HEK293 (cell line): ENCODE data around the gene ETV3.

Source experiments
- KLF17 ChIP-seq: fragments of 450-650 bp; formaldehyde crosslinking; IDR thresholded peaks from 2 replicates; pipeline ENCODE4 v1.5.1; 2016; ENCODE audit warnings: missing biosample characterization, missing genetic modification characterization
- OVOL3 ChIP-seq: fragments of 450-650 bp; formaldehyde crosslinking; IDR thresholded peaks from 2 replicates; pipeline ENCODE4 v1.5.1; 2016; ENCODE audit warnings: missing biosample characterization, missing genetic modification characterization
- REPIN1 ChIP-seq: fragments of 450-650 bp; formaldehyde crosslinking; IDR thresholded peaks from 2 replicates; pipeline ENCODE4 v1.5.1; 2017; ENCODE audit warnings: missing biosample characterization, missing genetic modification characterization, low read depth
- ZBTB44 ChIP-seq: fragments of 450-650 bp; IDR thresholded peaks from 2 replicates; pipeline ENCODE4 v1.5.1; 2018; ENCODE audit warnings: missing biosample characterization, mild to moderate bottlenecking, missing genetic modification characterization
- ZNF10 ChIP-seq: fragments of 450-650 bp; formaldehyde crosslinking; IDR thresholded peaks from 2 replicates; pipeline ENCODE4 v1.5.1; 2017; ENCODE audit warnings: missing biosample characterization, missing genetic modification characterization
- ZNF670 ChIP-seq: fragments of 450-650 bp; formaldehyde crosslinking; IDR thresholded peaks from 2 replicates; pipeline ENCODE4 v1.5.1; 2016; ENCODE audit warnings: missing biosample characterization, missing genetic modification characterization, low read depth
- TF ChIP-seq, protein P1 (sequence below): fragments of 450-650 bp; formaldehyde crosslinking; conservative IDR thresholded peaks from 2 replicates; pipeline ENCODE4 v1.5.1; 2016; ENCODE audit warnings: low read depth, missing biosample characterization, missing genetic modification characterization
- TF ChIP-seq, protein P2 (sequence below): fragments of 450-650 bp; formaldehyde crosslinking; IDR thresholded peaks from 2 replicates; pipeline ENCODE4 v1.5.1; 2016; ENCODE audit warnings: missing biosample characterization, missing genetic modification characterization
- TF ChIP-seq, protein P3 (sequence below): fragments of 450-650 bp; formaldehyde crosslinking; IDR thresholded peaks from 2 replicates; pipeline ENCODE4 v1.5.1; 2016; ENCODE audit warnings: missing biosample characterization, missing genetic modification characterization

DNA sequence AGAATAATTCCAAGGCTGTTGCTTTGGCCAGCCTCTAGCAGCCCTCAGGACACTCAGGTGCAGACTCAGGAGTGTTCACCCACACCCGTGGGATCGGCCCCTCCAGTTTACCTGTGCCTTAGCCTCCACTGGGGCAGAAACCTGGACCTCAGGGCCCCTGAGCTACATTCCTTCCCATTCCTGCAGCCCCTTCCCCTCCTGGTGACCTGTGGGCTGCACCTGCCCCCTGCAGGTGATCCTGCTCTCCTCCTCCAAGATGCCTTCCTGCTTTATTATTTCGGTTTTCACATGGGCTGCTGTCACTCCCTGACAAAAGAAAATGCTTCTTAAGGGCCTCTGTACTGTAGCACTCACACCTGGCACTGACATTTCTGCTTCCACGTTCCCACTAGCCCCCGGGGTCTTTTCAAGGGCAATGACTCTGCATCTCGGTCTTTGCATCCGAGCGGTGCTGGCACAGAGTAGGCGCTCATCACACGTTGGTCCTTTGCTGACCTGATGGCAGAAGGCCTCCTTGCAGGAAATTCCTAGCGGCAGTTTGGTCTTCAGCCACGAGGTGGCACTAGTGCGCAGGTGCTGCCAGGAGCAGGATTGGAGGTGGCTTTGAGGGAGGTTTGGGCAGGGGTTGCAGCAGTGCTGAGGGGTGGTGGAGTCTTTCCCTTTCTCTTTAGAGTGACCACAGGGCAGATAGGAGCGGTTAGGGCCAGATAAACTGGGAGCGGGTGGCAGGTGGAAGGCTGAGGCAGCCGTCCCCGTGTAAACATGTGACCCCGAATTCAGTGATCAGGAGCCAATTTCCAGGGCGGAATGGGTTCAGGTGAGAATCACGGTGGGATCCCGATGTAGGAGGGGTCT, 25.3 kb upstream of the ETV3 start:
- TF ChIP-seq OVOL3 (tag by site-specific recombination), result no peak
- TF ChIP-seq REPIN1 (tag by site-specific recombination), result no peak
- TF ChIP-seq, protein P1, sequence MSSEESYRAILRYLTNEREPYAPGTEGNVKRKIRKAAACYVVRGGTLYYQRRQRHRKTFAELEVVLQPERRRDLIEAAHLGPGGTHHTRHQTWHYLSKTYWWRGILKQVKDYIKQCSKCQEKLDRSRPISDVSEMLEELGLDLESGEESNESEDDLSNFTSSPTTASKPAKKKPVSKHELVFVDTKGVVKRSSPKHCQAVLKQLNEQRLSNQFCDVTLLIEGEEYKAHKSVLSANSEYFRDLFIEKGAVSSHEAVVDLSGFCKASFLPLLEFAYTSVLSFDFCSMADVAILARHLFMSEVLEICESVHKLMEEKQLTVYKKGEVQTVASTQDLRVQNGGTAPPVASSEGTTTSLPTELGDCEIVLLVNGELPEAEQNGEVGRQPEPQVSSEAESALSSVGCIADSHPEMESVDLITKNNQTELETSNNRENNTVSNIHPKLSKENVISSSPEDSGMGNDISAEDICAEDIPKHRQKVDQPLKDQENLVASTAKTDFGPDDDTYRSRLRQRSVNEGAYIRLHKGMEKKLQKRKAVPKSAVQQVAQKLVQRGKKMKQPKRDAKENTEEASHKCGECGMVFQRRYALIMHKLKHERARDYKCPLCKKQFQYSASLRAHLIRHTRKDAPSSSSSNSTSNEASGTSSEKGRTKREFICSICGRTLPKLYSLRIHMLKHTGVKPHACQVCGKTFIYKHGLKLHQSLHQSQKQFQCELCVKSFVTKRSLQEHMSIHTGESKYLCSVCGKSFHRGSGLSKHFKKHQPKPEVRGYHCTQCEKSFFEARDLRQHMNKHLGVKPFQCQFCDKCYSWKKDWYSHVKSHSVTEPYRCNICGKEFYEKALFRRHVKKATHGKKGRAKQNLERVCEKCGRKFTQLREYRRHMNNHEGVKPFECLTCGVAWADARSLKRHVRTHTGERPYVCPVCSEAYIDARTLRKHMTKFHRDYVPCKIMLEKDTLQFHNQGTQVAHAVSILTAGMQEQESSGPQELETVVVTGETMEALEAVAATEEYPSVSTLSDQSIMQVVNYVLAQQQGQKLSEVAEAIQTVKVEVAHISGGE (tag by site-specific recombination), result no peak
- no peak for TF ChIP-seq ZNF670 (tag by site-specific recombination)
- no peak for TF ChIP-seq KLF17 (tag by site-specific recombination)
- TF ChIP-seq ZNF10 (tag by site-specific recombination), result no peak
- TF ChIP-seq ZBTB44 (tag by site-specific recombination), result no peak
- TF ChIP-seq, protein P2, sequence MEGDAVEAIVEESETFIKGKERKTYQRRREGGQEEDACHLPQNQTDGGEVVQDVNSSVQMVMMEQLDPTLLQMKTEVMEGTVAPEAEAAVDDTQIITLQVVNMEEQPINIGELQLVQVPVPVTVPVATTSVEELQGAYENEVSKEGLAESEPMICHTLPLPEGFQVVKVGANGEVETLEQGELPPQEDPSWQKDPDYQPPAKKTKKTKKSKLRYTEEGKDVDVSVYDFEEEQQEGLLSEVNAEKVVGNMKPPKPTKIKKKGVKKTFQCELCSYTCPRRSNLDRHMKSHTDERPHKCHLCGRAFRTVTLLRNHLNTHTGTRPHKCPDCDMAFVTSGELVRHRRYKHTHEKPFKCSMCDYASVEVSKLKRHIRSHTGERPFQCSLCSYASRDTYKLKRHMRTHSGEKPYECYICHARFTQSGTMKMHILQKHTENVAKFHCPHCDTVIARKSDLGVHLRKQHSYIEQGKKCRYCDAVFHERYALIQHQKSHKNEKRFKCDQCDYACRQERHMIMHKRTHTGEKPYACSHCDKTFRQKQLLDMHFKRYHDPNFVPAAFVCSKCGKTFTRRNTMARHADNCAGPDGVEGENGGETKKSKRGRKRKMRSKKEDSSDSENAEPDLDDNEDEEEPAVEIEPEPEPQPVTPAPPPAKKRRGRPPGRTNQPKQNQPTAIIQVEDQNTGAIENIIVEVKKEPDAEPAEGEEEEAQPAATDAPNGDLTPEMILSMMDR (tag by site-specific recombination), result peak; percentile 82
- TF ChIP-seq, protein P3, sequence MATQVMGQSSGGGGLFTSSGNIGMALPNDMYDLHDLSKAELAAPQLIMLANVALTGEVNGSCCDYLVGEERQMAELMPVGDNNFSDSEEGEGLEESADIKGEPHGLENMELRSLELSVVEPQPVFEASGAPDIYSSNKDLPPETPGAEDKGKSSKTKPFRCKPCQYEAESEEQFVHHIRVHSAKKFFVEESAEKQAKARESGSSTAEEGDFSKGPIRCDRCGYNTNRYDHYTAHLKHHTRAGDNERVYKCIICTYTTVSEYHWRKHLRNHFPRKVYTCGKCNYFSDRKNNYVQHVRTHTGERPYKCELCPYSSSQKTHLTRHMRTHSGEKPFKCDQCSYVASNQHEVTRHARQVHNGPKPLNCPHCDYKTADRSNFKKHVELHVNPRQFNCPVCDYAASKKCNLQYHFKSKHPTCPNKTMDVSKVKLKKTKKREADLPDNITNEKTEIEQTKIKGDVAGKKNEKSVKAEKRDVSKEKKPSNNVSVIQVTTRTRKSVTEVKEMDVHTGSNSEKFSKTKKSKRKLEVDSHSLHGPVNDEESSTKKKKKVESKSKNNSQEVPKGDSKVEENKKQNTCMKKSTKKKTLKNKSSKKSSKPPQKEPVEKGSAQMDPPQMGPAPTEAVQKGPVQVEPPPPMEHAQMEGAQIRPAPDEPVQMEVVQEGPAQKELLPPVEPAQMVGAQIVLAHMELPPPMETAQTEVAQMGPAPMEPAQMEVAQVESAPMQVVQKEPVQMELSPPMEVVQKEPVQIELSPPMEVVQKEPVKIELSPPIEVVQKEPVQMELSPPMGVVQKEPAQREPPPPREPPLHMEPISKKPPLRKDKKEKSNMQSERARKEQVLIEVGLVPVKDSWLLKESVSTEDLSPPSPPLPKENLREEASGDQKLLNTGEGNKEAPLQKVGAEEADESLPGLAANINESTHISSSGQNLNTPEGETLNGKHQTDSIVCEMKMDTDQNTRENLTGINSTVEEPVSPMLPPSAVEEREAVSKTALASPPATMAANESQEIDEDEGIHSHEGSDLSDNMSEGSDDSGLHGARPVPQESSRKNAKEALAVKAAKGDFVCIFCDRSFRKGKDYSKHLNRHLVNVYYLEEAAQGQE, result no peak
